Erythroblast (primary cell): ENCODE measurements around the gene HOXC13.

Source experiments
- DNase-seq, 2 experiments: peaks; one replicate each; lab custom pipeline; 2025; lab: John Stamatoyannopoulos, UW
- GATA1 ChIP-seq: IDR thresholded peaks from 2 replicates; pipeline ENCODE4 v1.6.1; 2011; ENCODE audit warnings: low read depth, mild to moderate bottlenecking, control low read depth, low read length, moderate library complexity
- POLR2A ChIP-seq: IDR thresholded peaks from 2 replicates; pipeline ENCODE4 v1.6.1; 2011; ENCODE audit warnings: mild to moderate bottlenecking, low read length

The HOXC13 gene

GRCh38 chr12:53931844-53932581 is 6.6 kb upstream of the HOXC13 start:
- TF ChIP-seq GATA1 (no peak), POLR2A (no peak)
- DNase-seq, result no peak

- DNase-seq, result no peak
- TF ChIP-seq POLR2A, result no peak
- no peak for TF ChIP-seq GATA1
Measured at GRCh38 chr12:53932915-53933314, 5.7 kb upstream of the HOXC13 start.

- no peak for DNase-seq
- no peak for TF ChIP-seq GATA1
- TF ChIP-seq POLR2A, result no peak
Measured at GRCh38 chr12:53935383-53936341, 3.0 kb upstream of the HOXC13 start.

- no peak for DNase-seq
- TF ChIP-seq POLR2A (no peak), GATA1 (no peak)
Measured at GRCh38 chr12:53937099-53937498, 1.5 kb upstream of the HOXC13 start.

- DNase-seq, result no peak
- TF ChIP-seq POLR2A, result no peak
- TF ChIP-seq GATA1, result no peak
Measured at GRCh38 chr12:53937596-53938325, 870 bp upstream of the HOXC13 start.

- TF ChIP-seq GATA1 (no peak), POLR2A (no peak)
- no peak for DNase-seq
Measured at GRCh38 chr12:53939141-53940108, 794 bp downstream of the HOXC13 start.

GRCh38 chr12:53940443-53941014 is 1.9 kb downstream of the HOXC13 start:
- no peak for TF ChIP-seq GATA1
- no peak for TF ChIP-seq POLR2A
- no peak for DNase-seq

- TF ChIP-seq GATA1, result no peak
- TF ChIP-seq POLR2A, result no peak
Measured at GRCh38 chr12:53941187-53941586, 2.6 kb downstream of the HOXC13 start.

GRCh38 chr12:53941750-53942149 is 3.1 kb downstream of the HOXC13 start:
- no peak for DNase-seq
- TF ChIP-seq GATA1, result no peak
- TF ChIP-seq POLR2A, result no peak

More at GRCh38 chr12:53941187-53941586, 2.6 kb downstream of the HOXC13 start:
- DNase-seq, result no peak

- no peak for DNase-seq
- TF ChIP-seq POLR2A (no peak), GATA1 (no peak)
Measured at GRCh38 chr12:53942467-53942997, 3.9 kb downstream of the HOXC13 start.

GRCh38 chr12:53944209-53944608 is 5.6 kb downstream of the HOXC13 start:
- DNase-seq, result no peak

More at GRCh38 chr12:53944209-53944608, 5.6 kb downstream of the HOXC13 start:
- TF ChIP-seq POLR2A (no peak), GATA1 (no peak)
